ENCODE data around the gene PKDCC.

The PKDCC gene

DNA sequence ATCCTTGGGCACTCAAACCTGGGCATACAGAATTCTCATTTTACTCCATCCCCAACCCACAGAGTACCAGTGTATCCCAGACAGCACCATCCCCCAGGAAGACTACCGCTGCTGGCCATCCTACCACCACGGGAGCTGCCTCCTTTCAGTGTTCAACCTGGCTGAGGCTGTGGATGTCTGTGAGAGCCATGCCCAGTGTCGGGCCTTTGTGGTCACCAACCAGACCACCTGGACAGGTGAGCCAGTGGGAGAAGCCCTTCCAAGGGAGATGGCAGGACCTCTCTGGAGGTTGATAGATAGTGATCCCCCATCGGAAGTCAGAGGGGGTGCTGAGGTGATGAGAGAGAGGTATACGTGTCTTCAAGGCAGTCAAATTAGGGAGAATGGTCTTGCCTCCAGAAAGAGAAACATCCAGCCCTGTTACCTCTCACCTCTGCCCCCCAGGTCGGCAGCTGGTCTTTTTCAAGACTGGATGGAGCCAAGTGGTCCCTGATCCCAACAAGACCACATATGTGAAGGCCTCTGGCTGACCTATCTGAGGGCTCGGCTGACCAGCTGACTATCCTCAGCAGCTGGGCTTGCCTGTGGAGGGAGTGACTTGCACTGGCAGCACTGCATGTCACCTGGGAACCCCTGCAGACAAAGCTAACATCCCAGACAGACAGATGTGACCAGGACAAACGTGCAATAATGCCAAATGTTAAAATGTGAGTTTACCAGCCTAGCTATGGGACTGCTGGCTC, 9.5 kb downstream of the PKDCC start:
- TF ChIP-seq, protein P1, sequence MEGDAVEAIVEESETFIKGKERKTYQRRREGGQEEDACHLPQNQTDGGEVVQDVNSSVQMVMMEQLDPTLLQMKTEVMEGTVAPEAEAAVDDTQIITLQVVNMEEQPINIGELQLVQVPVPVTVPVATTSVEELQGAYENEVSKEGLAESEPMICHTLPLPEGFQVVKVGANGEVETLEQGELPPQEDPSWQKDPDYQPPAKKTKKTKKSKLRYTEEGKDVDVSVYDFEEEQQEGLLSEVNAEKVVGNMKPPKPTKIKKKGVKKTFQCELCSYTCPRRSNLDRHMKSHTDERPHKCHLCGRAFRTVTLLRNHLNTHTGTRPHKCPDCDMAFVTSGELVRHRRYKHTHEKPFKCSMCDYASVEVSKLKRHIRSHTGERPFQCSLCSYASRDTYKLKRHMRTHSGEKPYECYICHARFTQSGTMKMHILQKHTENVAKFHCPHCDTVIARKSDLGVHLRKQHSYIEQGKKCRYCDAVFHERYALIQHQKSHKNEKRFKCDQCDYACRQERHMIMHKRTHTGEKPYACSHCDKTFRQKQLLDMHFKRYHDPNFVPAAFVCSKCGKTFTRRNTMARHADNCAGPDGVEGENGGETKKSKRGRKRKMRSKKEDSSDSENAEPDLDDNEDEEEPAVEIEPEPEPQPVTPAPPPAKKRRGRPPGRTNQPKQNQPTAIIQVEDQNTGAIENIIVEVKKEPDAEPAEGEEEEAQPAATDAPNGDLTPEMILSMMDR (IDR thresholded peaks at IDR 0.05; ENCODE audit: borderline replicate concordance, control extremely low read depth, extremely low read depth, insufficient read depth, missing control alignments): no peak
- DNase-seq (ENCODE audit: low spot score): no peak
- in situ Hi-C loops (cut with MboI; ENCODE audit: low sequenced_read_pairs, unreplicated experiment): no loop called here

DNA sequence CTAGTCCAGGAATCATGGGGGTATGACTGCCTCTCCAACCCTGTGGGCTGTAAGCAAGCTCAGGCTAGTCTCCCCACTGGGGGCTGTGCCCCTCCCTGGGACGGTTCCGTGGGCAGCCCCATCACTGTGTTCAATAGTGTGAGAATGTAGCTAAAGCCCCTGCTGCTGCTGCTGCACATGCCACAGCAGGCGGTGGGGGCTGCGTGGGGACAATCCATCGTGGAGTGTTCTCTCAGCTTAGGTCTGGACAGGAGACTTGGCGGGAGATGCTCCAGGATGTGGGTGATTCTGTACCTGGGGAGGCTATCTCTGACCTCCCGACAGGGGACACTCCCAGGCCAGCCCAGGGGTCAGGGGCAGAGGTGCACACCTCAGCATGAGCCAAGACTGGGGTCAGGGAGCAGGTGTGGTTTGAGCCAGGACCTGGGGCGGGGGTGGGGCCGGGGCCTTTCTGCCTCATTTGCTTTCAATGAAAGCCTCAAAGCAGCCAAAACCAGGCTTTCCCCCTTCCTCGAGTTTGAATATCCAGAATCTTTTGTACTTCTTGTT, 10.2 kb downstream of the PKDCC start:
- no peak for DNase-seq (ENCODE audit: low spot score)
- TF ChIP-seq, protein P1 (IDR thresholded peaks at IDR 0.05; ENCODE audit: borderline replicate concordance, control extremely low read depth, extremely low read depth, insufficient read depth, missing control alignments): no peak
- in situ Hi-C loops (cut with MboI; ENCODE audit: low sequenced_read_pairs, unreplicated experiment): no loop called here

DNA sequence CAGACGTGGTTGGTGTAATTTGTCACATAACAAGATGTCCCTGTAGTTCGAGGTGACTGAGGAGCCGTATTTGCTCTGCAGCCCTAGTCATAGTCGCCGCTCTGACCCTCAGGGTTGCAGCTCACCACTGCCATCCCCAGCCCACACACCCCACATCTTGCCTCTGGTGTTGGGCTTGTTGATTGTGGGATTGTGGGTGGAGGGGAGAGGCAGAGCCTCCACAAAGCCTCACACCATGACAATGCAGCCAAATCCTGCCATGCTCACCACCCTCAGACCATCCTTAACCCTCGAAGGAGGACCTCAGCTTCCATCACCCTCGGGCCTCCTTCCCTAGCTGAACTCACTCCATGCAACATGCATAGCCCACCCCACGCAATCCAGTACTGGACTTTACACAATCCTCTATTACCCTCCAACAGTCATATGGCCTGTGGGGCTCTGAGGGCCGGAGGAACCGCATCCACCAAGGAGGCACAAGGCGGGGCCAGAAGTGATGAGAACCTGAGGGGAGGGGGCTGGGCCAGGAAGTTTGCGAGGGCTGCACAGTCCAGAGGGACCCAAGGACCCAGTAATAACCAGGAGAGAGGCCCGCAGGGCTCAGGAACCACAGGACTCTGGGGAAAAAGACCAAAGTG, 11.6 kb downstream of the PKDCC start:
- TF ChIP-seq, protein P1 (IDR thresholded peaks at IDR 0.05; ENCODE audit: borderline replicate concordance, control extremely low read depth, extremely low read depth, insufficient read depth, missing control alignments): no peak
- in situ Hi-C loops (cut with MboI; ENCODE audit: low sequenced_read_pairs, unreplicated experiment): no loop called here
- DNase-seq (ENCODE audit: low spot score): no peak

DNA sequence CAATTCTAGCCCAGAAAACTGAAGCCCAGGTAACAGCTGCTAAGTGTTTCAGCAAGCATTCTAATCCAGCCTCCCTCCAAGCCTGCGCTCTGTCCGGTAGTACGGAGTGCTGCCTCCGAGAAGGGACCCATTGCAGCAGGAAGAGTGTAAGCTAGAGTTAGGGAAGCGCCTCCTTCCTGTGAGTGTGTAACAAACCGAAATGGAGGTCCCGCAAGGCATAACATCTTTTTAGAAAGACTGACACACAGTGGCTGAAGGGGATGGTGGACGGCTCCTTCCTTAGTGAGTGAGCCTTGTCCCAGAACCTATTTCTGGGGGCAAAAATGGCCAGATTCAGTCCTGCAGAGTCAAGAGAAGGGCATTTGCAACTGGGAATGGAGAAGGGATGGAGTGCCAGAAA, 12.2 kb downstream of the PKDCC start:
- in situ Hi-C loops (cut with MboI; ENCODE audit: low sequenced_read_pairs, unreplicated experiment): no loop called here
- TF ChIP-seq, protein P1 (IDR thresholded peaks at IDR 0.05; ENCODE audit: borderline replicate concordance, control extremely low read depth, extremely low read depth, insufficient read depth, missing control alignments): no peak
- DNase-seq (ENCODE audit: low spot score): peak; percentile 69

DNA sequence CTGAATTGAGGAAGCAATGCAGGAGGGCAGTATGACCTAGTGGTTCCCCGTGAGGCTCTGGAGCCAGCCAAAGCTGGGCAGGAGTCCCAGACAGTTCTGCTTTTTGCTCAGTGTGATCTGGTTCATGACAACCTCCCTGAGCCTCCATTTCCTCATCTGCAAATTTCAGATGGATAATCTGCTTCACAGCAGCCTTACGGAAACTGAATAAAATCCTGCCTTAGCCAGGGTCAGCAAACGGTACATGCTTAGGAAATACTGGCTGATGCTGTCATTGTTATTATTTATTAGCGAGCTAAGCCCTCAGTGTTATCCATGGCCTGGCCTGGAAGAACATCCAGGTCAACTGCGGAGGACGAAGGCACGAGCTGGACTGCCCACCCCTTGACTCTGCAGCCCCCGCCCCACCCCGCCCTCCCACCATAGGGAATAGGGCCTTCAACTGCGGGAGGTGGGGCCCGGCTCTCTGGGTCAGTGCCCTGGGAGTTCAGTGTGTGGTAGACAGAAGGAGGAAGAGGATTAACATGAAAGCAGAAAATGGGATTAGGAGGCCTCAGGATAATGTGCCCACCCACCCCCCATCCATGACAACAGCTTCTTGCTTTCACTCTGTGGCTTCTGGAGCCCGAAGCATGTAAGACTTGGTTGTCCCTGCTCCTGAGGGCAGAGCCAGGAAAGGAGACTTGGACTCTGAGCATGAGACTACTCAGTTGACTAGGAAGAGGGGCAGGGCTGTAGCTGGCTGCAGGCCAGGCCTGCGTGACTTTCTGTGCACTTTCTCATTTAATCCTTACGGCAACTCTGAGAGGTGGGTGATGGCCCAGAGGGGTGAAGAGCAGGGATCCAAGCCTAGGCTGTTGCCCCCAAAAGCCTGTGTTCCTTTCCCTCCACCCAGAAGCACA, 13.1 kb downstream of the PKDCC start:
- no peak for DNase-seq (ENCODE audit: low spot score)

More for the DNA sequence above, 13.1 kb downstream of the PKDCC start:
- in situ Hi-C loops (cut with MboI; ENCODE audit: low sequenced_read_pairs, unreplicated experiment): no loop called here
- TF ChIP-seq, protein P1 (IDR thresholded peaks at IDR 0.05; ENCODE audit: borderline replicate concordance, control extremely low read depth, extremely low read depth, insufficient read depth, missing control alignments): no peak
